GM21526 (cell line): Measurements from ENCODE around the gene SDK1.

Source experiments
- ATAC-seq: cut with Tn5 transposase; IDR thresholded peaks from one replicate; pipeline ENCODE4 v1.9.1; 2021; ENCODE audit warnings: moderate library complexity; ENCODE audit not compliant: unreplicated experiment, low FRiP score

SDK1 gene

GRCh38 chr7:3844540-3845151 is 543.6 kb downstream of the SDK1 start:
- no peak for ATAC-seq

- no peak for ATAC-seq
Measured at GRCh38 chr7:3846738-3847137, 545.7 kb downstream of the SDK1 start.

- no peak for ATAC-seq
Measured at GRCh38 chr7:3847336-3847735, 546.3 kb downstream of the SDK1 start.

GRCh38 chr7:3859431-3859830 is 558.4 kb downstream of the SDK1 start:
- ATAC-seq: no peak

- ATAC-seq: no peak
Measured at GRCh38 chr7:3860932-3861331, 559.9 kb downstream of the SDK1 start.

GRCh38 chr7:3861386-3861785 is 560.3 kb downstream of the SDK1 start:
- no peak for ATAC-seq

GRCh38 chr7:3861941-3862340 is 560.9 kb downstream of the SDK1 start:
- ATAC-seq: no peak

- no peak for ATAC-seq
Measured at GRCh38 chr7:3862774-3863173, 561.7 kb downstream of the SDK1 start.

GRCh38 chr7:3866277-3866676 is 565.2 kb downstream of the SDK1 start:
- ATAC-seq: no peak

- no peak for ATAC-seq
Measured at GRCh38 chr7:3867863-3868262, 566.8 kb downstream of the SDK1 start.

GRCh38 chr7:3879355-3880075 is 578.5 kb downstream of the SDK1 start:
- ATAC-seq: no peak

GRCh38 chr7:3880228-3880987 is 579.4 kb downstream of the SDK1 start:
- ATAC-seq: no peak

- ATAC-seq: no peak
Measured at GRCh38 chr7:3882782-3883181, 581.7 kb downstream of the SDK1 start.

GRCh38 chr7:3884543-3884942 is 583.5 kb downstream of the SDK1 start:
- no peak for ATAC-seq

- ATAC-seq: no peak
Measured at GRCh38 chr7:3887096-3887690, 586.1 kb downstream of the SDK1 start.

GRCh38 chr7:3888096-3888495 is 587.0 kb downstream of the SDK1 start:
- no peak for ATAC-seq

- ATAC-seq: no peak
Measured at GRCh38 chr7:3892157-3892556, 591.1 kb downstream of the SDK1 start.

- ATAC-seq: no peak
Measured at GRCh38 chr7:3892686-3893085, 591.6 kb downstream of the SDK1 start.

- ATAC-seq: no peak
Measured at GRCh38 chr7:3893151-3893788, 592.2 kb downstream of the SDK1 start.

- ATAC-seq: no peak
Measured at GRCh38 chr7:3893789-3894153, 592.7 kb downstream of the SDK1 start.
